Left cardiac atrium (tissue), 4 donors: ENCODE data around the gene ALB. TPM values are rescaled to one million over a fixed set of nuclear protein-coding genes. Genes with fewer than 3 reads are reported as not detected.

ENCODE experiments used
- ATAC-seq, 2 donors: fragments of 200-7000 bp; cut with Tn5 transposase; one replicate each; pipeline ENCODE4 v1.9.1; 2020; ENCODE audit warnings: mild to moderate bottlenecking in 2 of 2, moderate library complexity in 2 of 2
- DNase-seq: peaks from one replicate; pipeline ENCODE4 v3.0.0-alpha.2; 2020
- intact Hi-C, 2 donors: fragments of 100-400 bp; cut with DNase I; formaldehyde crosslinking; loops; one replicate each; pipeline versions ENCODE4 v1.14.1 to v1.15.1; 2022 to 2023
- total RNA-seq, 2 donors: library from RNA; stranded (reverse); fragmentation: NEBNext Ultra II Directional; extraction: Animal tissue kit (Norgen Biotek cat#: 25700); gene quantifications; one replicate each; pipeline ENCODE4 v1.2.1, GENCODE V29; 2021
- donor health status: DM: no; HTN: yes; CAD: no.
- donor health status: DM: no; HTN: yes; CAD: no; lungs with severe emphysema.
- donor health status: DM: yes; HTN: yes; CAD: no.
- donor health status: Dilated cardiomyopathy.

The ALB gene
- total RNA-seq, 2 donors from 2014 or later: 1.5 to 2.2 TPM

DNA sequence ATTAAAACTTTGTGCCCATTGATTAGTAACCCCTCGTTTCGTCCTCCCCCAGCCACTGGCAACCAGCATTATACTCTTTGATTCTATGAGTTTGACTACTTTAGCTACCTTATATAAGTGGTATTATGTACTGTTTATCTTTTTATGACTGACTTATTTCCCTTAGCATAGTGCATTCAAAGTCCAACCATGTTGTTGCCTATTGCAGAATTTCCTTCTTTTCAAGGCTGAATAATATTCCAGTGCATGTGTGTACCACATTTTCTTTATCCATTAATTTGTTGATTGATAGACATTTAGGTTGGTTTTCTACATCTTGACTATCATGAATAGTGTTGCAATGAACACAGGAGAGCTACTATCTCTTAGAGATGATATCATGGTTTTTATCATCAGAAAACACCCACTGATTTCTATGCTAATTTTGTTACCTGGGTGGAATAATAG, 3.2 kb downstream of the ALB start:
- no peak for DNase-seq
- intact Hi-C loops: no loop called here
- ATAC-seq: no peak

- ATAC-seq: no peak
- intact Hi-C loops: no loop called here
- DNase-seq: no peak
Observed at GRCh38 chr4:73408181-73408867, 4.2 kb downstream of the ALB start.

DNA sequence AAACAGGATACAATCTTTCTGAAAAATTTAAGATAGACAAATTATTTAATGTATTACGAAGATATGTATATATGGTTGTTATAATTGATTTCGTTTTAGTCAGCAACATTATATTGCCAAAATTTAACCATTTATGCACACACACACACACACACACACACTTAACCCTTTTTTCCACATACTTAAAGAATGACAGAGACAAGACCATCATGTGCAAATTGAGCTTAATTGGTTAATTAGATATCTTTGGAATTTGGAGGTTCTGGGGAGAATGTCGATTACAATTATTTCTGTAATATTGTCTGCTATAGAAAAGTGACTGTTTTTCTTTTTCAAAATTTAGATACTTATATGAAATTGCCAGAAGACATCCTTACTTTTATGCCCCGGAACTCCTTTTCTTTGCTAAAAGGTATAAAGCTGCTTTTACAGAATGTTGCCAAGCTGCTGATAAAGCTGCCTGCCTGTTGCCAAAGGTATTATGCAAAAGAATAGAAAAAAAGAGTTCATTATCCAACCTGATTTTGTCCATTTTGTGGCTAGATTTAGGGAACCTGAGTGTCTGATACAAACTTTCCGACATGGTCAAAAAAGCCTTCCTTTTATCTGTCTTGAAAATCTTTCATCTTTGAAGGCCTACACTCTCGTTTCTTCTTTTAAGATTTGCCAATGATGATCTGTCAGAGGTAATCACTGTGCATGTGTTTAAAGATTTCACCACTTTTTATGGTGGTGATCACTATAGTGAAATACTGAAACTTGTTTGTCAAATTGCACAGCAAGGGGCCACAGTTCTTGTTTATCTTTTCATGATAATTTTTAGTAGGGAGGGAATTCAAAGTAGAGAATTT, 5.2 kb downstream of the ALB start:
- intact Hi-C loops: no loop called here
- ATAC-seq: no peak

DNA sequence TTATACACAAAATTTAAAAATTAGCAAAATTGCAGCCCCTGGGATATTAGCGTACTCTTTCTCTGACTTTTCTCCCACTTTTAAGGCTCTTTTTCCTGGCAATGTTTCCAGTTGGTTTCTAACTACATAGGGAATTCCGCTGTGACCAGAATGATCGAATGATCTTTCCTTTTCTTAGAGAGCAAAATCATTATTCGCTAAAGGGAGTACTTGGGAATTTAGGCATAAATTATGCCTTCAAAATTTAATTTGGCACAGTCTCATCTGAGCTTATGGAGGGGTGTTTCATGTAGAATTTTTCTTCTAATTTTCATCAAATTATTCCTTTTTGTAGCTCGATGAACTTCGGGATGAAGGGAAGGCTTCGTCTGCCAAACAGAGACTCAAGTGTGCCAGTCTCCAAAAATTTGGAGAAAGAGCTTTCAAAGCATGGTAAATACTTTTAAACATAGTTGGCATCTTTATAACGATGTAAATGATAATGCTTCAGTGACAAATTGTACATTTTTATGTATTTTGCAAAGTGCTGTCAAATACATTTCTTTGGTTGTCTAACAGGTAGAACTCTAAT, 6.0 kb downstream of the ALB start:
- intact Hi-C loops: no loop called here
- DNase-seq (no peak), ATAC-seq (no peak)

More for the DNA sequence above, 5.2 kb downstream of the ALB start:
- no peak for DNase-seq

GRCh38 chr4:73410916-73411730, 7.0 kb downstream of the ALB start:
- no peak for ATAC-seq
- DNase-seq: no peak
- intact Hi-C loops: no loop called here

DNA sequence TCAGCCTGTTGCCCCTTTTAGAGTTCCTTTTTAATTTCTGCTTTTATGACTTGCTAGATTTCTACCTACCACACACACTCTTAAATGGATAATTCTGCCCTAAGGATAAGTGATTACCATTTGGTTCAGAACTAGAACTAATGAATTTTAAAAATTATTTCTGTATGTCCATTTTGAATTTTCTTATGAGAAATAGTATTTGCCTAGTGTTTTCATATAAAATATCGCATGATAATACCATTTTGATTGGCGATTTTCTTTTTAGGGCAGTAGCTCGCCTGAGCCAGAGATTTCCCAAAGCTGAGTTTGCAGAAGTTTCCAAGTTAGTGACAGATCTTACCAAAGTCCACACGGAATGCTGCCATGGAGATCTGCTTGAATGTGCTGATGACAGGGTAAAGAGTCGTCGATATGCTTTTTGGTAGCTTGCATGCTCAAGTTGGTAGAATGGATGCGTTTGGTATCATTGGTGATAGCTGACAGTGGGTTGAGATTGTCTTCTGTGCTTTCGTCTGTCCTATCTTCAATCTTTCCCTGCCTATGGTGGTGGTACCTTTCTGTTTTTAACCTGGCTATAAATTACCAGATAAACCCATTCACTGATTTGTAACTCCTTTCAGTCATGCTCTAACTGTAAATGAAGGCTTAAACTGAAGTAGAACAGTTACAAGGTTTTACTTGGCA, 7.8 kb downstream of the ALB start:
- ATAC-seq: no peak
- no peak for DNase-seq
- intact Hi-C loops: no loop called here

DNA sequence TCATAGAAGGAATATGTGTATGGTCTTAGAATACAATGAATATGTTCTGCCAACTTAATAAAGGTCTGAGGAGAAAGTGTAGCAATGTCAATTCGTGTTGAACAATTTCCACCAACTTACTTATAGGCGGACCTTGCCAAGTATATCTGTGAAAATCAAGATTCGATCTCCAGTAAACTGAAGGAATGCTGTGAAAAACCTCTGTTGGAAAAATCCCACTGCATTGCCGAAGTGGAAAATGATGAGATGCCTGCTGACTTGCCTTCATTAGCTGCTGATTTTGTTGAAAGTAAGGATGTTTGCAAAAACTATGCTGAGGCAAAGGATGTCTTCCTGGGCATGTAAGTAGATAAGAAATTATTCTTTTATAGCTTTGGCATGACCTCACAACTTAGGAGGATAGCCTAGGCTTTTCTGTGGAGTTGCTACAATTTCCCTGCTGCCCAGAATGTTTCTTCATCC, 9.2 kb downstream of the ALB start:
- no peak for DNase-seq
- intact Hi-C loops: no loop called here
- ATAC-seq: no peak

GRCh38 chr4:73414936-73415271, 10.8 kb downstream of the ALB start:
- no peak for ATAC-seq
- no peak for DNase-seq
- intact Hi-C loops: no loop called here

GRCh38 chr4:73415807-73416238, 11.7 kb downstream of the ALB start:
- ATAC-seq (no peak), DNase-seq (no peak)
- intact Hi-C loops: no loop called here

- DNase-seq (no peak), ATAC-seq (no peak)
- intact Hi-C loops: no loop called here
Observed at GRCh38 chr4:73416423-73417087, 12.5 kb downstream of the ALB start.

DNA sequence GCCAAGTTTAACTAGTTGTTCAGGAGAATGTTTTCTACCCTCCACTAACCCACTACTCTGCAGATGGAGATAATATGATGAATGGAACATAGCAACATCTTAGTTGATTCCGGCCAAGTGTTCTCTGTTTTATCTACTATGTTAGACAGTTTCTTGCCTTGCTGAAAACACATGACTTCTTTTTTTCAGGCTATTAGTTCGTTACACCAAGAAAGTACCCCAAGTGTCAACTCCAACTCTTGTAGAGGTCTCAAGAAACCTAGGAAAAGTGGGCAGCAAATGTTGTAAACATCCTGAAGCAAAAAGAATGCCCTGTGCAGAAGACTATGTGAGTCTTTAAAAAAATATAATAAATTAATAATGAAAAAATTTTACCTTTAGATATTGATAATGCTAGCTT, 13.3 kb downstream of the ALB start:
- DNase-seq: no peak
- intact Hi-C loops: no loop called here
- ATAC-seq: no peak

DNA sequence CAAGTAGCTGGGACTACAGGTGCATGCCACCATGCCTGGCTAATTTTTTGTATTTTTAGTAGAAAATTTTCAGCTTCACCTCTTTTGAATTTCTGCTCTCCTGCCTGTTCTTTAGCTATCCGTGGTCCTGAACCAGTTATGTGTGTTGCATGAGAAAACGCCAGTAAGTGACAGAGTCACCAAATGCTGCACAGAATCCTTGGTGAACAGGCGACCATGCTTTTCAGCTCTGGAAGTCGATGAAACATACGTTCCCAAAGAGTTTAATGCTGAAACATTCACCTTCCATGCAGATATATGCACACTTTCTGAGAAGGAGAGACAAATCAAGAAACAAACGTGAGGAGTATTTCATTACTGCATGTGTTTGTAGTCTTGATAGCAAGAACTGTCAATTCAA, 13.9 kb downstream of the ALB start:
- DNase-seq (no peak), ATAC-seq (no peak)

DNA sequence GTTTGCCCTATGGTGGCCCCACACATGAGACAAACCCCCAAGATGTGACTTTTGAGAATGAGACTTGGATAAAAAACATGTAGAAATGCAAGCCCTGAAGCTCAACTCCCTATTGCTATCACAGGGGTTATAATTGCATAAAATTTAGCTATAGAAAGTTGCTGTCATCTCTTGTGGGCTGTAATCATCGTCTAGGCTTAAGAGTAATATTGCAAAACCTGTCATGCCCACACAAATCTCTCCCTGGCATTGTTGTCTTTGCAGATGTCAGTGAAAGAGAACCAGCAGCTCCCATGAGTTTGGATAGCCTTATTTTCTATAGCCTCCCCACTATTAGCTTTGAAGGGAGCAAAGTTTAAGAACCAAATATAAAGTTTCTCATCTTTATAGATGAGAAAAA, 14.6 kb downstream of the ALB start:
- ATAC-seq (no peak), DNase-seq (no peak)

More for the DNA sequence above, 13.9 kb downstream of the ALB start:
- intact Hi-C loops: no loop called here

GRCh38 chr4:73419106-73420038, 15.3 kb downstream of the ALB start:
- ATAC-seq (no peak), DNase-seq (no peak)
- intact Hi-C loops: no loop called here

More for the DNA sequence above, 14.6 kb downstream of the ALB start:
- intact Hi-C loops: no loop called here

DNA sequence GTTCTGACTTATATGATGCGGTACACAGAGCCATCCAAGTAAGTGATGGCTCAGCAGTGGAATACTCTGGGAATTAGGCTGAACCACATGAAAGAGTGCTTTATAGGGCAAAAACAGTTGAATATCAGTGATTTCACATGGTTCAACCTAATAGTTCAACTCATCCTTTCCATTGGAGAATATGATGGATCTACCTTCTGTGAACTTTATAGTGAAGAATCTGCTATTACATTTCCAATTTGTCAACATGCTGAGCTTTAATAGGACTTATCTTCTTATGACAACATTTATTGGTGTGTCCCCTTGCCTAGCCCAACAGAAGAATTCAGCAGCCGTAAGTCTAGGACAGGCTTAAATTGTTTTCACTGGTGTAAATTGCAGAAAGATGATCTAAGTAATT, 16.5 kb downstream of the ALB start:
- intact Hi-C loops: no loop called here
- no peak for DNase-seq
- no peak for ATAC-seq

DNA sequence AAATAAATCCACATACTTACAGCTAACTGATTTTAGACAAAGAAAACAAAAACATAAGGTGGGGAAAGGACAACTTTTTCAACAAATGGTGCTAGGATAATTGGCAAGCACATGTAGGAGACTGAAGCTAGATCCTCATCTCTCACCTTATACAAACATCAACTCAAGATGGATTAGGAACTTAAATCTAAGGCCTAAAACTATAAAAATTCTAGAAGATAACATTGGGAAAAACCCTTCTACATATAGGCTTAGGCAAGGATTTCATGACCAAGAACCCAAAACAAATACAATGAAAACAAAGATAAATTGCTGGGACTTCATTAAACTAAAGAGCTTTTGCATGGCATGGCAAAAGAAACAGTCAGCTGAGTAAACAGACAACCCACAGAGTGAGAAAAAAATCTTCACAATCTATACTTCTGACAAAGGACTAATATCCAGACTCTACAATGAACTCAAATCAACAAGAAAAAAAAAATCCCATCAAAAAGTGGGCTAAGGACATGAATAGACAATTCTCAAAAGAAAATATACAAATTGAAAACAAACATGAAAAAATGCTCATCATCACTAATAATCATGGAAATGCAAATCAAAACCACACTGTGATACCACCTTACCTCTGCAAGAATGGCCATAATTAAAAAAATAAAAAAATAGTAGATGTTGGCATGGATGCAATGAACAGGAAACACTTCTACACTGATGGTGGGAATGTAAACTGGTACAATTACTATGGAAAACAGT, 17.8 kb downstream of the ALB start:
- intact Hi-C loops: no loop called here
- DNase-seq (no peak), ATAC-seq (no peak)

DNA sequence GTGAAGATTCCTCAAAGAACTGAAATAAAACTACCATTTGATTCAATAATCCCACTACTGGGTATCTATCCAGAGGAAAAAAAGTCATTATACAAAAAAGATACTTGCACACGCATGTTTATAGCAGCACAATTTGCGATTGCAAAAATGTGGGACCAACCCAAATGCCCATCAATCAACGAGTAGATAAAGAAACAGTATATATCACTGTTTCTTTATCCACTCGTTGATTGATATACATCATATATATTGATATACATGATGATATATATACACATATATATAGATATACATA, 18.3 kb downstream of the ALB start:
- ATAC-seq (no peak), DNase-seq (no peak)
- intact Hi-C loops: no loop called here
